PFSK-1 (cell line): ENCODE data around the gene RSAD2.
A peak's percentile ranks its signal among the peaks of the same experiment; 100 is the strongest.

ENCODE experiments used
- FOXP2 ChIP-seq: optimal IDR thresholded peaks from 2 replicates; pipeline ENCODE3; 2011; ENCODE audit warnings: borderline replicate concordance, control low read depth, inconsistent platforms; ENCODE audit not compliant: insufficient read depth; ENCODE audit errors: extremely low read length, extremely low read depth
- POLR2AphosphoS5 ChIP-seq: IDR thresholded peaks from 2 replicates; pipeline ENCODE4 v1.6.1; 2012; ENCODE audit warnings: low read depth, mild to moderate bottlenecking, control low read depth, low read length, moderate library complexity
- REST ChIP-seq, 2 experiments: IDR thresholded peaks; 2 replicates each; pipeline versions ENCODE4 v1.6.1 to v1.8.0; 2011 to 2012; ENCODE audit warnings: low read depth in 2 of 2, low read length in 2 of 2, control low read depth in 1 of 2, inconsistent platforms in 1 of 2, mild to moderate bottlenecking in 1 of 2, moderate library complexity in 1 of 2; ENCODE audit not compliant: insufficient read depth in 1 of 2
- SIN3A ChIP-seq: IDR thresholded peaks from 2 replicates; pipeline ENCODE4 v1.6.1; 2012; ENCODE audit warnings: mild to moderate bottlenecking, low read length, moderate library complexity, borderline replicate concordance; ENCODE audit not compliant: insufficient read depth
- TAF1 ChIP-seq: IDR thresholded peaks from 2 replicates; pipeline ENCODE4 v1.6.1; 2012; ENCODE audit warnings: low read length, control low read depth, borderline replicate concordance; ENCODE audit not compliant: insufficient read depth

RSAD2 gene

GRCh38 chr2:6916224-6916623, 38.6 kb downstream of the RSAD2 start:
- TF ChIP-seq REST (IDR thresholded peaks at IDR 0.05; ENCODE audit: insufficient read depth in 1 of 2, low read depth in 2 of 2, low read length in 2 of 2) (no peak), POLR2AphosphoS5 (no peak), TAF1 (no peak), SIN3A (no peak), FOXP2 (no peak)

DNA sequence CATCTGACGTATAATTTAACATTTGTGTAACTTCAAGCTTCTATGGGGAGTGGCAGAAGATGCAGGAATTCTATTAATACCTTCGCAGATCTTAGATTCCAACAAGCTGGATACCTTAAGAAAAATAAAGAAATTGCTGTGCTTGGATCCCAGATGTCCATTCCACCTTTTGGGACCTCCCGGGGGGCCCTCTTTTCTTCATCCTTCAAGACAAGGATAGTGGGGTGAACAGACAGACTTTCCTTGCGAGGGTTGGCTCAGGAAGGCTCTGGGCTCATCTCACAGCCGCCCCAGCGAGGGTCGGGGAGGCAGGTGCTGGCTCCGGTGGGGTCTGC, 39.1 kb downstream of the RSAD2 start:
- TF ChIP-seq REST (IDR thresholded peaks at IDR 0.05; ENCODE audit: insufficient read depth in 1 of 2, low read depth in 2 of 2, low read length in 2 of 2) (no peak), SIN3A (no peak), TAF1 (no peak), FOXP2 (no peak), POLR2AphosphoS5 (no peak)

GRCh38 chr2:6917071-6917760, 39.6 kb downstream of the RSAD2 start, which contains the start of gene RNF144A:
Gene RNF144A (plus strand): TSS chr2:6917412. CDS start chr2:6996927, 79,515 bp downstream.
- TF ChIP-seq SIN3A, result no peak
- TF ChIP-seq TAF1, result 0 out of 2 replicates have a peak, but pooled peaks have one; percentile 21

- TF ChIP-seq POLR2AphosphoS5, result no peak
- no peak for TF ChIP-seq FOXP2
- TF ChIP-seq SIN3A, result no peak
- no peak for TF ChIP-seq REST (IDR thresholded peaks at IDR 0.05; ENCODE audit: insufficient read depth in 1 of 2, low read depth in 2 of 2, low read length in 2 of 2)
- TF ChIP-seq TAF1, result no peak
Measured at GRCh38 chr2:6917761-6918421, 40.3 kb downstream of the RSAD2 start.

DNA sequence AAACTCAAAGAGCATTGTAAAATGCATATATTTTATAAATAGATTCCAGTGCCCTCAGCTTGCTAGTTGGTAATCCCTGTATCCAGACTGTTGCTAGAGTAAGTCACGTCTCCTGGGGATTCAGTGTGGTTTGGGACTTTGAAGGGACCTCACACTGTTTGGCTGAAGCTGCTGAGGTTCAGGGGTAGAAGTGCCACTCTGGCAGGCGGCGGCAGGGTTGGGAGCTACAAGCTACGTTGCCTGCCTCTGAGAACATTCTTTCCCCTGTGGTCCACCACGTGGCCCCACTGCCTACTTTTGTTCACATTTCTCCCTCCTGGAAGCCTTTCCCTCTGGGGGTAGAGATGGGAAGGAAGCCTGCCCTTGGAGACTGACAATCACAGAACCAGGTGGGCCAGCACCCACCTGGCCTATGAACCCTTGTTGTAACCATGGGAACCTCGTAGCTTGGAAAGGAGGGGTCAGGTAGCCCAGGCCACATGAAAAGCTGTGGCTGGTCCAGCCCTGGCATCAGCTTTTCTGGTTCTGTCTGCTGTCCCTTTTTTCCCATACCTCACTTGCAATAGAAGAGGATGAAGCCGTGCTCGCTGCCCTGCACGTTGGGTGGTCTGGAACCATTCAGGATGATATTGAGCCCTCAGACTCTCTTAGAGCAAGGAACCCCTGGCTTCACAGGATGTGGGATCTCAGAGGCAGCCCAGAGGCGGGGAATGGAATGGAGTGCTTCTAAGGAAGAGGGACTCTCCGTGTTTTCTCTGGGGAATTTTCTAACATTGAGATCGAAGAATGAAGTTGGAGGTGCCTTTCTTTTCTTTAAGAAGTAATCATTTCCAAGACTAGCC, 42.5 kb downstream of the RSAD2 start:
- no peak for TF ChIP-seq TAF1
- no peak for TF ChIP-seq POLR2AphosphoS5
- no peak for TF ChIP-seq FOXP2
- TF ChIP-seq REST (IDR thresholded peaks at IDR 0.05; ENCODE audit: insufficient read depth in 1 of 2, low read depth in 2 of 2, low read length in 2 of 2), result no peak
- no peak for TF ChIP-seq SIN3A
